ENCODE data around the gene TPSD1.

DNA sequence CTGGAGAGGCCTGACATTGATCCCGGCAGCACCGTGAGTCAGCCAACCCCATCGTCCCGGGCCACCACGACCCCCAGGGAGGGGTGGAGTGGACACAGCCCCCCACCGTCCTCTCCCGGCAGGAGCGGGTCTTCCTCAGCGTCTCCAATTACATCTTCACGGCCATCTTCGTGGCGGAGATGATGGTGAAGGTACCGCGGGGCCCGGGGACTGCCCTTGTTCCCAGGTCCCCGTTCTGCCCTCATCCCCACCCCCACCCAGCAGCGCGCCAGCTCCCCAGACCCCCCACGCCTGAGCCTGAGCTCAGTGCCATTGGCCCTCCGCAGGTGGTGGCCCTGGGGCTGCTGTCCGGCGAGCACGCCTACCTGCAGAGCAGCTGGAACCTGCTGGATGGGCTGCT is 45.4 kb upstream of the TPSD1 start:
- TF ChIP-seq, protein P1, sequence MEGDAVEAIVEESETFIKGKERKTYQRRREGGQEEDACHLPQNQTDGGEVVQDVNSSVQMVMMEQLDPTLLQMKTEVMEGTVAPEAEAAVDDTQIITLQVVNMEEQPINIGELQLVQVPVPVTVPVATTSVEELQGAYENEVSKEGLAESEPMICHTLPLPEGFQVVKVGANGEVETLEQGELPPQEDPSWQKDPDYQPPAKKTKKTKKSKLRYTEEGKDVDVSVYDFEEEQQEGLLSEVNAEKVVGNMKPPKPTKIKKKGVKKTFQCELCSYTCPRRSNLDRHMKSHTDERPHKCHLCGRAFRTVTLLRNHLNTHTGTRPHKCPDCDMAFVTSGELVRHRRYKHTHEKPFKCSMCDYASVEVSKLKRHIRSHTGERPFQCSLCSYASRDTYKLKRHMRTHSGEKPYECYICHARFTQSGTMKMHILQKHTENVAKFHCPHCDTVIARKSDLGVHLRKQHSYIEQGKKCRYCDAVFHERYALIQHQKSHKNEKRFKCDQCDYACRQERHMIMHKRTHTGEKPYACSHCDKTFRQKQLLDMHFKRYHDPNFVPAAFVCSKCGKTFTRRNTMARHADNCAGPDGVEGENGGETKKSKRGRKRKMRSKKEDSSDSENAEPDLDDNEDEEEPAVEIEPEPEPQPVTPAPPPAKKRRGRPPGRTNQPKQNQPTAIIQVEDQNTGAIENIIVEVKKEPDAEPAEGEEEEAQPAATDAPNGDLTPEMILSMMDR (optimal IDR thresholded peaks at IDR 0.05 in 1 of 3, IDR thresholded peaks at IDR 0.05 in 1 of 3, conservative IDR thresholded peaks at IDR 0.05 in 1 of 3; ENCODE audit: extremely low read depth in 1 of 3, insufficient read depth in 2 of 3, low read length in 3 of 3): no peak
- no peak for TF ChIP-seq EZH2 (IDR thresholded peaks at IDR 0.05; ENCODE audit: low read length)
